Neuronal stem cell (in vitro differentiated cells): ENCODE measurements around the gene BAZ2B.
A peak's percentile ranks its signal among the peaks of the same experiment; 100 is the strongest.

ENCODE experiments used
- DNase-seq: peaks from one replicate; pipeline ENCODE4 v3.0.0-alpha.2; 2013; ENCODE audit warnings: low spot score
- H2AFZ ChIP-seq: one replicate; pipeline ENCODE4 v1.6.1; 2013; ENCODE audit warnings: mild to moderate bottlenecking, low read length, inconsistent platforms
- H2AK5ac ChIP-seq: 2 replicates; pipeline ENCODE4 v1.6.1; 2013; ENCODE audit warnings: low read depth, mild to moderate bottlenecking, inconsistent platforms, low read length, moderate library complexity, mixed read lengths
- H2BK120ac ChIP-seq: 2 replicates; pipeline ENCODE4 v1.6.1; 2013; ENCODE audit warnings: low read depth, mild to moderate bottlenecking, inconsistent platforms, low read length, moderate library complexity, mixed read lengths
- H2BK12ac ChIP-seq: one replicate; pipeline ENCODE4 v1.6.1; 2013; ENCODE audit warnings: low read length, inconsistent platforms
- H2BK15ac ChIP-seq: 2 replicates; pipeline ENCODE4 v1.6.1; 2013; ENCODE audit warnings: mild to moderate bottlenecking, low read length, inconsistent platforms, mixed read lengths
- H2BK5ac ChIP-seq: one replicate; pipeline ENCODE4 v1.6.1; 2013; ENCODE audit warnings: inconsistent platforms, mild to moderate bottlenecking, low read length, moderate library complexity
- H3K14ac ChIP-seq: one replicate; pipeline ENCODE4 v1.6.1; 2013; ENCODE audit warnings: low read length, inconsistent platforms
- H3K18ac ChIP-seq: 2 replicates; pipeline ENCODE4 v1.6.1; 2013; ENCODE audit warnings: low read length, inconsistent platforms
- H3K23ac ChIP-seq: 2 replicates; pipeline ENCODE4 v1.6.1; 2013; ENCODE audit warnings: low read depth, mild to moderate bottlenecking, mixed read lengths, low read length, inconsistent platforms; ENCODE audit not compliant: poor library complexity
- H3K27ac ChIP-seq: replicated peaks from 3 replicates; pipeline ENCODE4 v1.5.1; 2013; ENCODE audit warnings: low read length, inconsistent platforms
- H3K27me3 ChIP-seq, 3 experiments: 2 replicates each; pipeline ENCODE4 v1.6.1; 2013; ENCODE audit warnings: low read length in 3 of 3, mild to moderate bottlenecking in 2 of 3, inconsistent platforms in 1 of 3, low read depth in 1 of 3, mixed read lengths in 1 of 3, moderate library complexity in 1 of 3; ENCODE audit not compliant: control insufficient read depth in 3 of 3, insufficient read depth in 3 of 3
- H3K36me3 ChIP-seq, 2 donors: replicated peaks in 1 of 2; 2 replicates each; pipeline ENCODE4 v1.6.1; 2013; ENCODE audit warnings: low read length in 2 of 2; ENCODE audit not compliant: control insufficient read depth in 2 of 2, insufficient read depth in 2 of 2
- H3K4ac ChIP-seq: 2 replicates; pipeline ENCODE4 v1.6.1; 2013; ENCODE audit warnings: inconsistent platforms, mild to moderate bottlenecking, low read length, moderate library complexity
- H3K4me1 ChIP-seq, 2 donors: 1 replicate in 1 of 2; 2 replicates in 1 of 2; pipeline ENCODE4 v1.6.1; 2013; ENCODE audit warnings: low read length in 2 of 2, low read depth in 1 of 2; ENCODE audit not compliant: control insufficient read depth in 2 of 2, insufficient read depth in 1 of 2
- H3K4me2 ChIP-seq: one replicate; pipeline ENCODE4 v1.6.1; 2013; ENCODE audit warnings: mild to moderate bottlenecking, low read length, inconsistent platforms; ENCODE audit not compliant: insufficient read depth, poor library complexity, severe bottlenecking
- H3K4me3 ChIP-seq, 2 donors: 2 replicates each; pipeline ENCODE4 v1.5.1; 2013; ENCODE audit warnings: low read length in 2 of 2, mild to moderate bottlenecking in 2 of 2, inconsistent platforms in 1 of 2, moderate library complexity in 1 of 2
- H3K79me1 ChIP-seq: one replicate; pipeline ENCODE4 v1.6.1; 2013; ENCODE audit warnings: low read depth, mild to moderate bottlenecking, inconsistent platforms, low read length, moderate library complexity
- H3K9ac ChIP-seq: one replicate; pipeline ENCODE4 v1.6.1; 2013; ENCODE audit warnings: mild to moderate bottlenecking, low read depth, low read length, inconsistent platforms; ENCODE audit not compliant: poor library complexity
- H3K9me3 ChIP-seq, 2 donors: replicated peaks in 1 of 2; 2 replicates each; pipeline versions ENCODE3 to v1.6.1; 2013; ENCODE audit warnings: low read length in 2 of 2, mild to moderate bottlenecking in 2 of 2, inconsistent platforms in 1 of 2, low read depth in 1 of 2, mixed read lengths in 1 of 2, moderate library complexity in 1 of 2; ENCODE audit not compliant: control insufficient read depth in 2 of 2, insufficient read depth in 1 of 2
- H4K8ac ChIP-seq: one replicate; pipeline ENCODE4 v1.6.1; 2013; ENCODE audit warnings: low read depth, mild to moderate bottlenecking, inconsistent platforms, low read length, moderate library complexity
- H4K91ac ChIP-seq: one replicate; pipeline ENCODE4 v1.6.1; 2013; ENCODE audit warnings: low read length, low read depth, mild to moderate bottlenecking, inconsistent platforms; ENCODE audit not compliant: poor library complexity
- WGBS, 2 donors: extraction: QIAGEN DNeasy Blood & Tissue Kit; methylation state at CpG; one replicate each; pipeline ENCODE4 v1.1.7; 2013; ENCODE audit warnings: missing lambda C conversion rate in 2 of 2, mixed read lengths in 1 of 2; ENCODE audit not compliant: insufficient read length in 2 of 2, insufficient replicate concordance in 1 of 2; ENCODE audit errors: extremely low coverage in 2 of 2; 5-methylcytosine and 5-hydroxymethylcytosine counted together

Gene BAZ2B

DNA sequence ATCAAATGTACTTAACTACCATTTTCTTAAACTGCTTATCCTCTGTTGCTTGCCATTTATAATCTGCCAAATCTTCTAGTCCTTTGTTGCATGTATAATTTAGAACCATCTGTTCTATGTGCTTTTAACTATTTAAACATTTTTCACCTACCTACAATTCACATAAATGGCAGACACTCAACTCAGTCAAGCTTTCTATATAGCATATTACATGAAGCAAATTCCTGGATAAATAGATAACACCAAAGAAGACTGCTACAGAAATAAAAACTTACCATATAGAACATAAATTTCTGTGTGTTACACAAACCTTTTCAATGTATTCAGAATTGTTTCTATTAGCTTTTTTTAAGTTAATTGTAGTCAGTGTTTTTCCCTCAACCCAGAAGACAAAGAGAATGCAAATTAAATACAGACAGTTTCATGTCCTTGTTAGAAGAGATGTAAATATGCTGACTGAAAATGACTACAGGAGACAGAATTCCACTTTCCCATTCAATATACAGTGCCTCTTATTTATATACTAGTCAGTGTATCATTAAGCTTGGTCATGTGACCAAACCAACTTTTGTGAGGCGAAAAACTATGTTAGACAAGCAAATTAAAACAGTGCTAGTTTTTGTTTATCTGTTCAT lies 2.6 kb downstream of the BAZ2B start:
- Histone ChIP-seq H2BK12ac (no peak overlapping the region), H3K4me3 (peak overlapping the region in 1 of 2 donors; percentile 68), H3K27ac (no peak overlapping the region), H2AFZ (no peak overlapping the region), H4K91ac (no peak overlapping the region), H3K36me3 (no peaks in the 10 kb centered on the region), H3K23ac (no peak overlapping the region), H2AK5ac (no peak overlapping the region), H3K4me2 (no peak overlapping the region), H2BK120ac (no peak overlapping the region), H2BK15ac (no peak overlapping the region), H3K4ac (no peak overlapping the region), H3K9ac (no peak overlapping the region), H2BK5ac (no peak overlapping the region), H3K14ac (no peak overlapping the region), H3K79me1 (peaks cover 3% of the 10 kb centered on the region), H4K8ac (no peak overlapping the region), H3K9me3 (no peaks in the 10 kb centered on the region), H3K4me1 (peaks cover 2 to 19% of the 10 kb centered on the region in 2 donors), H3K18ac (no peak overlapping the region), H3K27me3 (no peaks in the 10 kb centered on the region)
- WGBS, 2 donors, result no CpG with 5 or more reads among the region's 1 CpG
- DNase-seq, result no peak

DNA sequence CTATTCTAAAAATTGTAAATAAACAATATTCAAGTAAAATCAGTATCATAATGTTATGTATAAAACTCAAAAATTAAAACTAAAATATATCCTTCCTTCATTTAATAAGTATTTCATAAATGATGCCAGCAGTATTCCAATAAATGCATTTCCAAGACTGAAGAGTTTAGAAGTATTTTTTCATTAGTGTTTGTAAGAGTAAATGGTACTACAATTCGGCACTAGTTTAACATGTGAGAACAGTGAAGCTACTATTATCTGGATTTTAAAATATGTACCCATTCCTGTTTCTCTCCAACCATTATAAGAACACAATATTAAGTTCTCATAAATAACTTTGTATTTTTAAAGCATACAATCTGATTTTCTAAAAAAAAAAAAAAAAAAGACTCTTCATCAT lies 3.3 kb downstream of the BAZ2B start:
- Histone ChIP-seq H2BK120ac (no peak overlapping the region), H3K36me3 (no peaks in the 10 kb centered on the region), H3K27me3 (no peaks in the 10 kb centered on the region), H3K79me1 (peaks cover 3% of the 10 kb centered on the region), H2BK15ac (no peak overlapping the region), H3K27ac (no peak overlapping the region), H3K9me3 (no peaks in the 10 kb centered on the region), H3K4me2 (no peak overlapping the region), H3K9ac (no peak overlapping the region), H3K23ac (no peak overlapping the region), H2AK5ac (no peak overlapping the region), H3K14ac (no peak overlapping the region), H2AFZ (no peak overlapping the region), H4K8ac (no peak overlapping the region), H2BK12ac (no peak overlapping the region), H4K91ac (no peak overlapping the region), H2BK5ac (no peak overlapping the region), H3K4me3 (peak overlapping the region in 1 of 2 donors; percentile 68), H3K18ac (no peak overlapping the region), H3K4me1 (peaks cover 2 to 19% of the 10 kb centered on the region in 2 donors), H3K4ac (no peak overlapping the region)
- WGBS, 2 donors, result no CpG with 5 or more reads among the region's 1 CpG
- no peak for DNase-seq

DNA sequence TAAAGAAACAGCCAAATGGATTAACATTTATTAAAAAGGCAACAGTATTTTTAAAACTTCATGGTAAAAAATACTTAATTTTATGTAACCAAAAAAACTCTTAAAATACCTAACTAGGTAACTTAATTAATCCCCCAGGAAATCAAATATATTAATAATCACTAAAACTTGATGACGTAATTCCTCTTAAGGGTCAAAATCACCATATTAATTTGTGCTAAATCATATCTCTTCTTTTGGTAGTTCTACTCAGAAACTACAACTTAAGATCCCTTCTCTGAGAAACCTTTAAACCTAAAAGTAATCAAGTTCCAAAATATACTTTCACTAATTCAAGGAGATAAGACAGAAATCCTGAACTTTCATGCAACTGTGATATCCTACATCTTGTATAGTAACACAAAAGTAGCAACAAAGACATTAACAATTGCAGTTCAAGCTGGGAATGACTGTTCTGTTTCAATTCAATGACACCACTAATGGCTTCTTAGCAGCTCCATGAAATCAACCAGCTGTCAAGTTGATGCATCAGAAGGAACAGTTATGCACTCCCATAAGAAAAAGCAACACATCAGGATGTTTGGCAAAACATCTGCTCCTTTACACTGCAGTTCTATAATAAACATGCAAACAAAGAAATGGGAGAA lies 4.0 kb downstream of the BAZ2B start:
- H3K4me3 ChIP-seq, result peak overlapping the region in 1 of 2 donors; percentile 30
- no CpG with 5 or more reads among the region's 1 CpG for WGBS, 2 donors
- H3K23ac ChIP-seq, result no peak overlapping the region
- H3K9ac ChIP-seq, result no peak overlapping the region
- no peak overlapping the region for H3K18ac ChIP-seq
- no peak overlapping the region for H4K91ac ChIP-seq
- no peaks in the 10 kb centered on the region for H3K9me3 ChIP-seq
- no peak overlapping the region for H3K4ac ChIP-seq
- no peak overlapping the region for H3K27ac ChIP-seq
- H3K4me1 ChIP-seq, result peaks cover 2 to 17% of the 10 kb centered on the region in 2 donors
- no peak overlapping the region for H2AK5ac ChIP-seq
- no peak overlapping the region for H2BK12ac ChIP-seq
- H3K79me1 ChIP-seq, result peaks cover 3% of the 10 kb centered on the region
- no peaks in the 10 kb centered on the region for H3K27me3 ChIP-seq
- H2BK5ac ChIP-seq, result no peak overlapping the region
- peak; percentile 41 for DNase-seq
- H2BK120ac ChIP-seq, result no peak overlapping the region
- peak overlapping the region; percentile 37 for H3K4me2 ChIP-seq
- H4K8ac ChIP-seq, result no peak overlapping the region
- no peak overlapping the region for H2AFZ ChIP-seq
- no peak overlapping the region for H2BK15ac ChIP-seq
- H3K36me3 ChIP-seq, result no peaks in the 10 kb centered on the region
- H3K14ac ChIP-seq, result no peak overlapping the region

DNA sequence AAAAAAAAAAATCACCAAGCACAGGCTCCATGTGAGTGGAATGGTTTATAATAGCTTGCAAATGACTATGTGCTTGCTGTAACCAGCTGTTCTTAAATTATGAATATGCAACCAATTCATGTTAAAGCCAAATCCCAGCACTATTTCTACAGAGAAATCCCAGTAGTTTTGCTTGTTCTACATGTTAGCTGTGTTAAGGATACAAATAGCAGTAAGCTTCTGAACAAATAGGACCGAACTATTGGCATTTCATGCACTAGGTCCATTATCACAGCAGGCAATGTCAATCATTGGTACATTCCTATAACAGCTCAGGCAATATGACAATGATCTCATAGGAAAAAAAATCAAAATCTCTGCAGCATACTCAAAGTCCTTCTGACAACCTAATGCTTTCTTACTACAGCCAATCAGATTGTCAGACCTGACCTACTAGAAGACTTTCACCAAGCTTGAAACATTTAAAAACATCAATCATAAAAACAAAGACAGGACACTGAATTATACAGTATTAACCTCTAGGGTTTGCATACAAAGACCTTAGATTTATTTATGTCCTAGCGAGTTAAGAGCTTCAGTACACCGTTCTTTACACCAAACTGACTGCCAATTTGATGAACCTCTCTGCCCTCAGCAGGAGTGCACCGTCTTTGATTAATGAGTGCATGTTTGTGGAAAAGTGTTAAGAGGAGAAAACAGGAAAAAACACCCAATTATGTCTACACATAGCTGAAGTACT lies 6.4 kb downstream of the BAZ2B start:
- H3K9me3 ChIP-seq, result no peaks in the 10 kb centered on the region
- no peak overlapping the region for H2BK12ac ChIP-seq
- H4K8ac ChIP-seq, result no peak overlapping the region
- no peak overlapping the region for H4K91ac ChIP-seq
- H2BK15ac ChIP-seq, result no peak overlapping the region
- H3K14ac ChIP-seq, result no peak overlapping the region
- no peaks in the 10 kb centered on the region for H3K27me3 ChIP-seq
- no peak overlapping the region for H2BK5ac ChIP-seq
- H3K4me2 ChIP-seq, result no peak overlapping the region
- no peak overlapping the region for H3K4me3 ChIP-seq
- H2AK5ac ChIP-seq, result no peak overlapping the region
- no peak overlapping the region for H2AFZ ChIP-seq
- DNase-seq, result no peak
- no peak overlapping the region for H2BK120ac ChIP-seq
- H3K79me1 ChIP-seq, result no peaks in the 10 kb centered on the region
- no CpG with 5 or more reads among the region's 4 CpGs for WGBS, 2 donors
- H3K18ac ChIP-seq, result no peak overlapping the region
- H3K23ac ChIP-seq, result no peak overlapping the region
- no peak overlapping the region for H3K4ac ChIP-seq
- peaks cover 2 to 22% of the 10 kb centered on the region in 2 donors for H3K4me1 ChIP-seq
- H3K27ac ChIP-seq, result no peak overlapping the region
- H3K36me3 ChIP-seq, result no peaks in the 10 kb centered on the region
- H3K9ac ChIP-seq, result no peak overlapping the region
